HG03460 (cell line): ENCODE measurements around the gene MACROD1.

Source experiments
- ATAC-seq: cut with Tn5 transposase; IDR thresholded peaks from one replicate; pipeline ENCODE4 v1.9.1; 2021; ENCODE audit not compliant: unreplicated experiment

MACROD1 gene

GRCh38 chr11:64001484-64002420 lies 164.2 kb downstream of the MACROD1 start:
- ATAC-seq, result no peak

- ATAC-seq, result no peak
These were observed 165.0 kb downstream of the MACROD1 start for GRCh38 chr11:64000740-64001483.

GRCh38 chr11:64000026-64000739 lies 165.7 kb downstream of the MACROD1 start:
- peak; percentile 50 for ATAC-seq

- ATAC-seq, result no peak
These were observed 166.4 kb downstream of the MACROD1 start for GRCh38 chr11:63999349-64000025.

- ATAC-seq, result no peak
These were observed 167.2 kb downstream of the MACROD1 start for GRCh38 chr11:63998558-63999348.

- no peak for ATAC-seq
These were observed 168.0 kb downstream of the MACROD1 start for GRCh38 chr11:63997801-63998337.

- no peak for ATAC-seq
These were observed 168.7 kb downstream of the MACROD1 start for GRCh38 chr11:63997104-63997700.

- no peak for ATAC-seq
These were observed 169.4 kb downstream of the MACROD1 start for GRCh38 chr11:63996512-63996911.

- ATAC-seq, result no peak
These were observed 171.9 kb downstream of the MACROD1 start for GRCh38 chr11:63993993-63994392.

- ATAC-seq, result no peak
These were observed 172.8 kb downstream of the MACROD1 start for GRCh38 chr11:63993100-63993499.

GRCh38 chr11:63991558-63991957 lies 174.4 kb downstream of the MACROD1 start:
- ATAC-seq, result no peak

- ATAC-seq, result no peak
These were observed 178.9 kb downstream of the MACROD1 start for GRCh38 chr11:63986932-63987513.

- peak; percentile 90 for ATAC-seq
These were observed 179.6 kb downstream of the MACROD1 start, which contains the start of gene OTUB1 for GRCh38 chr11:63986156-63986931. Gene OTUB1 (plus strand): TSS chr11:63986438. CDS start chr11:63986457, 19 bp downstream.

GRCh38 chr11:63985812-63986155 lies 180.1 kb downstream of the MACROD1 start:
- ATAC-seq, result peak; percentile 55

- ATAC-seq, result no peak
These were observed 186.5 kb downstream of the MACROD1 start for GRCh38 chr11:63979426-63979825.

GRCh38 chr11:63978551-63979239 lies 187.2 kb downstream of the MACROD1 start:
- no peak for ATAC-seq
